ENCODE data around the gene FRAS1. TPM values are rescaled to one million over a fixed set of nuclear protein-coding genes. Genes with fewer than 3 reads are reported as not detected.

FRAS1 gene
- total and polyA plus RNA-seq, 2 donors (not counting 1 experiment from before 2014, with no cell fraction given): 0.03 to 0.12 TPM

- Mint-ChIP-seq H3K4me3 (no peak overlapping the region), H3K27me3 (peaks cover 12% of the 10 kb centered on the region), H3K4me1 (peaks cover 3% of the 10 kb centered on the region), H3K27ac (no peak overlapping the region), H3K9me3 (ENCODE audit: insufficient read depth) (no peaks in the 10 kb centered on the region)
- Histone ChIP-seq H3K27me3 (replicated peaks in 1 of 4; ENCODE audit: control extremely low read depth in 1 of 4, control insufficient read depth in 3 of 4, insufficient read depth in 4 of 4, low read length in 3 of 4) (peaks cover 0 to 4% (median 0%) of the 10 kb centered on the region in 4 experiments), H3K27ac (ENCODE audit: low read length in 2 of 2) (no peak overlapping the region), H3K9me3 (ENCODE audit: control extremely low read depth in 1 of 3, control insufficient read depth in 2 of 3, insufficient read depth in 1 of 3, low read length in 2 of 3) (no peaks in the 10 kb centered on the region), H3K4me3 (ENCODE audit: control extremely low read depth in 1 of 5, extremely low read depth in 1 of 5, insufficient read depth in 1 of 5, low read depth in 2 of 5, low read length in 4 of 5) (no peak overlapping the region), H4K20me1 (ENCODE audit: control insufficient read depth, insufficient read depth, low read length, poor library complexity, severe bottlenecking) (no peaks in the 10 kb centered on the region), H3K79me2 (ENCODE audit: control insufficient read depth, insufficient read depth, low read length) (no peaks in the 10 kb centered on the region), H3K4me1 (ENCODE audit: control insufficient read depth in 2 of 2, insufficient read depth in 2 of 2, low read length in 2 of 2) (no peaks in the 10 kb centered on the region), H3K9ac (ENCODE audit: low read length) (no peak overlapping the region), H2AFZ (ENCODE audit: insufficient read depth, low read depth, low read length, poor library complexity, severe bottlenecking) (no peak overlapping the region), H3K4me2 (replicated peaks; ENCODE audit: low read depth, low read length, poor library complexity, severe bottlenecking) (no peak overlapping the region), H3K36me3 (replicated peaks in 1 of 2; ENCODE audit: control extremely low read depth in 1 of 2, control insufficient read depth in 1 of 2, extremely low read depth in 1 of 2, insufficient read depth in 2 of 2, low read length in 1 of 2) (no peaks in the 10 kb centered on the region)
- intact Hi-C loops (cut with micrococcal nuclease): no loop called here
- POLR2A ChIA-PET: no interaction called here
- no peak for TF ChIP-seq EZH2 (IDR thresholded peaks at IDR 0.05; ENCODE audit: borderline replicate concordance, insufficient read depth, low read depth, low read length, poor library complexity, severe bottlenecking)
- no peak for TF ChIP-seq CTCF (IDR thresholded peaks at IDR 0.05)
- CTCF ChIA-PET: no interaction called here
- no peak for DNase-seq
- WGBS (ENCODE audit: insufficient coverage): 86% methylated on average over 3 of the region's 4 CpGs
- ATAC-seq (ENCODE audit: low read depth): no peak
These were observed 505.6 kb downstream of the FRAS1 start for GRCh38 chr4:78562687-78563086.

- H3K9me3 ChIP-seq (ENCODE audit: control extremely low read depth in 1 of 3, control insufficient read depth in 2 of 3, insufficient read depth in 1 of 3, low read length in 2 of 3): no peaks in the 10 kb centered on the region
- H3K27me3 ChIP-seq (replicated peaks in 1 of 4; ENCODE audit: control extremely low read depth in 1 of 4, control insufficient read depth in 3 of 4, insufficient read depth in 4 of 4, low read length in 3 of 4): peaks cover 0 to 4% (median 0%) of the 10 kb centered on the region in 4 experiments
- no peaks in the 10 kb centered on the region for H4K20me1 ChIP-seq (ENCODE audit: control insufficient read depth, insufficient read depth, low read length, poor library complexity, severe bottlenecking)
- WGBS (ENCODE audit: insufficient coverage): 92% methylated on average over 2 of the region's 2 CpGs
- no peak overlapping the region for H3K4me2 ChIP-seq (replicated peaks; ENCODE audit: low read depth, low read length, poor library complexity, severe bottlenecking)
- no peak overlapping the region for H3K4me3 ChIP-seq (ENCODE audit: control extremely low read depth in 1 of 5, extremely low read depth in 1 of 5, insufficient read depth in 1 of 5, low read depth in 2 of 5, low read length in 4 of 5)
- CTCF ChIA-PET: interaction anchor here (0.8 kb wide), 1 partner anchor 298 kb away, joined by 3 read pairs; no protein-coding TSS in a partner anchor
- no peak for TF ChIP-seq CTCF (IDR thresholded peaks at IDR 0.05)
- TF ChIP-seq EZH2 (IDR thresholded peaks at IDR 0.05; ENCODE audit: borderline replicate concordance, insufficient read depth, low read depth, low read length, poor library complexity, severe bottlenecking): no peak
- Mint-ChIP-seq H3K4me3 (no peak overlapping the region), H3K9me3 (ENCODE audit: insufficient read depth) (no peaks in the 10 kb centered on the region), H3K4me1 (peaks cover 3% of the 10 kb centered on the region), H3K27ac (no peak overlapping the region), H3K27me3 (peaks cover 12% of the 10 kb centered on the region)
- no peak overlapping the region for H3K9ac ChIP-seq (ENCODE audit: low read length)
- ATAC-seq (ENCODE audit: low read depth): no peak
- H3K4me1 ChIP-seq (ENCODE audit: control insufficient read depth in 2 of 2, insufficient read depth in 2 of 2, low read length in 2 of 2): no peaks in the 10 kb centered on the region
- no peak for DNase-seq
- POLR2A ChIA-PET: no interaction called here
- H3K27ac ChIP-seq (ENCODE audit: low read length in 2 of 2): no peak overlapping the region
- H3K36me3 ChIP-seq (replicated peaks in 1 of 2; ENCODE audit: control extremely low read depth in 1 of 2, control insufficient read depth in 1 of 2, extremely low read depth in 1 of 2, insufficient read depth in 2 of 2, low read length in 1 of 2): no peaks in the 10 kb centered on the region
- H2AFZ ChIP-seq (ENCODE audit: insufficient read depth, low read depth, low read length, poor library complexity, severe bottlenecking): no peak overlapping the region
- intact Hi-C loops (cut with micrococcal nuclease): no loop called here
- H3K79me2 ChIP-seq (ENCODE audit: control insufficient read depth, insufficient read depth, low read length): no peaks in the 10 kb centered on the region
These were observed 508.8 kb downstream of the FRAS1 start for GRCh38 chr4:78565971-78566372.
